ENCODE measurements around the gene FCHSD2. TPM values are rescaled to one million over a fixed set of nuclear protein-coding genes. Genes with fewer than 3 reads are reported as not detected.

FCHSD2 gene
- total and polyA plus RNA-seq, 2 of the 13 experiments (the other 11 are each of a cell fraction or from before 2014, with no cell fraction given) = 20.5 to 24.8 TPM

DNA sequence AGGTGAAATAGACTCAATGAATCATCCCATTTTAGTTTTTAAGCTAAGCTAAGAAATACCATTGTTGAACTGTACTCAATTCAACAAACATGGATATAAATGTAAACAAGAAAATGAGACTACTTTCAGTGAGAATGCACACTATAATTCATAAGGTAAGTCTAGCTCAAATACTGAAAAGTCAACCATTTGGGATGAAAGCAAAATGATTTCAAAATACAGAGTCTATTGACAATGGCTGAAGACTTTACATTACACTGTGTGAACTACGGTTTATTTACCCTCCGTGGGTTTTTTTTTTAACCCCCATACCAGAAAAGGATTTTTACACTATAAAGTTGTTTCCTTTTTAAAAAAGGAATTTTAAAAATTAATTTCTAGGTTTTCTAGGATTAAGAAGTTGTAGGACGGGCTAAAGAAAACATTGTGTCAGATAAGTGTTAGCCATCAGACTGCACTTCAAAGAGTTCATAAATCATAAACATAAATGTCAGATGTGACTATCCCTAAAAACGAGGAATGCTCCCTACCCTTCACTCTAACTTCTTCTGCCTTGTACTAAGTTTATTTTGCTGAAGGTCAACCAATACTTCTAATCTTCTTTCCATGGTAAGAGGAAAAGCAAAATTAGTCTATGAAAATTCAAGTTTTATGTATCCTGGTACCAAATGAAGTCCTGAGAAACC is 83.0 kb downstream of the FCHSD2 start (continued):
- TF ChIP-seq POGK (CRISPR knock-in tag; conservative IDR thresholded peaks at IDR 0.05) (no peak), KLF12 (CRISPR knock-in tag; IDR thresholded peaks at IDR 0.05; ENCODE audit: borderline replicate concordance) (no peak), ZNF777 (CRISPR knock-in tag; IDR thresholded peaks at IDR 0.05) (no peak), NAIF1 (CRISPR knock-in tag; IDR thresholded peaks at IDR 0.05; ENCODE audit: borderline replicate concordance) (no peak), PAXIP1 (CRISPR knock-in tag; conservative IDR thresholded peaks at IDR 0.05) (peak; percentile 58), KLF16 (CRISPR knock-in tag; IDR thresholded peaks at IDR 0.05) (0 out of 4 replicates have a peak, but pooled peaks of 1 of the 2 experiments have one; percentile 33), CEBPG (CRISPR knock-in tag; IDR thresholded peaks at IDR 0.05) (peak; percentile 48), ZNF780A (CRISPR knock-in tag; IDR thresholded peaks at IDR 0.05) (no peak), NFE2L1 (CRISPR knock-in tag; IDR thresholded peaks at IDR 0.05; ENCODE audit: borderline replicate concordance) (no peak), ZNF17 (CRISPR knock-in tag; IDR thresholded peaks at IDR 0.05) (no peak), FOXJ3 (CRISPR knock-in tag; IDR thresholded peaks at IDR 0.05; ENCODE audit: borderline replicate concordance) (peak; percentile 43; the same call in 1 of the 2 replicates), ZNF275 (CRISPR knock-in tag; IDR thresholded peaks at IDR 0.05; ENCODE audit: borderline replicate concordance) (no peak), THAP11 (CRISPR knock-in tag; IDR thresholded peaks at IDR 0.05) (0 out of 2 replicates have a peak, but pooled peaks have one; percentile 30), HDAC1 (CRISPR knock-in tag; IDR thresholded peaks at IDR 0.05) (no peak), GFI1 (CRISPR knock-in tag; IDR thresholded peaks at IDR 0.05; ENCODE audit: borderline replicate concordance) (no peak), ARHGAP35 (CRISPR knock-in tag; IDR thresholded peaks at IDR 0.05; ENCODE audit: borderline replicate concordance) (no peak), GATAD2A (CRISPR knock-in tag; IDR thresholded peaks at IDR 0.05) (peak; percentile 64)
- TF ChIP-seq, protein P1, sequence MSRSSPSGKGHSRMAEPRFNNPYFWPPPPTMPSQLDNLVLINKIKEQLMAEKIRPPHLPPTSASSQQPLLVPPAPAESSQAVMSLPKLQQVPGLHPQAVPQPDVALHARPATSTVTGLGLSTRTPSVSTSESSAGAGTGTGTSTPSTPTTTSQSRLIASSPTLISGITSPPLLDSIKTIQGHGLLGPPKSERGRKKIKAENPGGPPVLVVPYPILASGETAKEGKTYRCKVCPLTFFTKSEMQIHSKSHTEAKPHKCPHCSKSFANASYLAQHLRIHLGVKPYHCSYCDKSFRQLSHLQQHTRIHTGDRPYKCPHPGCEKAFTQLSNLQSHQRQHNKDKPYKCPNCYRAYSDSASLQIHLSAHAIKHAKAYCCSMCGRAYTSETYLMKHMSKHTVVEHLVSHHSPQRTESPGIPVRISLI (CRISPR knock-in tag; IDR thresholded peaks at IDR 0.05; ENCODE audit: borderline replicate concordance) = peak; percentile 80
